ENCODE results near the gene EFNA5. TPM values are rescaled to one million over a fixed set of nuclear protein-coding genes. Genes with fewer than 3 reads are reported as not detected.

Gene EFNA5
- total and polyA plus RNA-seq, 10 of the 15 experiments (the other 5 are each of a cell fraction or from before 2014, with no cell fraction given) = 0.19 to 12.6 (median 3.9) TPM

- TF ChIP-seq NKRF (conservative IDR thresholded peaks at IDR 0.05) (no peak), MYC (IDR thresholded peaks at IDR 0.05; ENCODE audit: insufficient read depth, insufficient read length, insufficient replicate concordance, low read length, severe bottlenecking) (no peak), JUND (IDR thresholded peaks at IDR 0.05; ENCODE audit: low read depth, low read length) (no peak), LARP7 (IDR thresholded peaks at IDR 0.05) (no peak), STAT3 (IDR thresholded peaks at IDR 0.05; ENCODE audit: low read depth, low read length) (no peak)
Observed at GRCh38 chr5:107380654-107381053, 290.1 kb downstream of the EFNA5 start (continued).

- no peak for DNase-seq (ENCODE audit: low read depth, low spot score)
- H3K27ac ChIP-seq (ENCODE audit: control insufficient read depth, insufficient read depth) = no peak overlapping the region
- no peaks in the 10 kb centered on the region for H3K36me3 ChIP-seq (ENCODE audit: control insufficient read depth in 2 of 2, insufficient read depth in 2 of 2, low read length in 1 of 2)
- ChIA-PET SMC1A (ENCODE audit: uncharacterized antibody, unreplicated experiment) (interaction anchor here (0.6 to 3.7 kb wide), 3 partner anchors 10 to 18 kb away, joined by 3 to 13 read pairs (median 3); no protein-coding TSS in a partner anchor), POLR2A (no interaction called here), CTCF (interaction anchor here (1.4 kb wide), 1 partner anchor 11 kb away, joined by 6 read pairs; no protein-coding TSS in a partner anchor), RAD21 (ENCODE audit: unreplicated experiment) (interaction anchor here (0.7 to 0.8 kb wide), 2 partner anchors 89 to 192 kb away, joined by 4 read pairs; no protein-coding TSS in a partner anchor)
- no peak overlapping the region for H2AFZ ChIP-seq (ENCODE audit: control insufficient read depth, low read depth, low read length)
- in situ Hi-C loops (cut with MboI) = no loop called here
- peak; percentile 41 for FAIRE-seq
- no peaks in the 10 kb centered on the region for H3K27me3 ChIP-seq (replicated peaks in 1 of 2; ENCODE audit: control insufficient read depth in 2 of 2, insufficient read depth in 2 of 2, low read length in 1 of 2)
- no peak overlapping the region for H3K9ac ChIP-seq (ENCODE audit: control insufficient read depth, insufficient read depth, low read length)
- peak; percentile 54 for ATAC-seq
- no peak overlapping the region for H3K4me2 ChIP-seq (ENCODE audit: control insufficient read depth, insufficient read depth)
- H3K79me2 ChIP-seq (ENCODE audit: control insufficient read depth, insufficient read depth, low read length) = no peaks in the 10 kb centered on the region
- intact Hi-C loops (cut with micrococcal nuclease; ENCODE audit: unreplicated experiment) = no loop called here
- 44% methylated on average over 2 of the region's 2 CpGs for WGBS (ENCODE audit: insufficient coverage, insufficient replicate concordance, low lambda C conversion rate, missing lambda C conversion rate)
- no peaks in the 10 kb centered on the region; the same call in 2 of the 3 replicates for H3K9me3 ChIP-seq (replicated peaks; ENCODE audit: control insufficient read depth, insufficient read depth, low read length)
- no peaks in the 10 kb centered on the region for H3K4me1 ChIP-seq (ENCODE audit: control insufficient read depth, insufficient read depth, low read length)
- BruUV-seq (replicated peaks) = no TSS peak
- H4K20me1 ChIP-seq (ENCODE audit: control insufficient read depth, insufficient read depth) = no peaks in the 10 kb centered on the region
- no peak overlapping the region for H3K4me3 ChIP-seq
- no peak for TF ChIP-seq PML (IDR thresholded peaks at IDR 0.05; ENCODE audit: low read length)
- TF ChIP-seq HSF1 (IDR thresholded peaks at IDR 0.05; ENCODE audit: low read depth, low read length) = no peak
- peak; percentile 20; the same call in 1 of the 2 replicates for TF ChIP-seq NR2C1 (IDR thresholded peaks at IDR 0.05)
- TF ChIP-seq EGR1 (IDR thresholded peaks at IDR 0.05; ENCODE audit: borderline replicate concordance in 1 of 2, low read depth in 2 of 2, low read length in 2 of 2) = no peak
- TF ChIP-seq TBL1XR1 (IDR thresholded peaks at IDR 0.05; ENCODE audit: low read depth, low read length) = no peak
- TF ChIP-seq NR2F1 (conservative IDR thresholded peaks at IDR 0.05) = peak; percentile 80
- no peak for TF ChIP-seq CREB1 (IDR thresholded peaks at IDR 0.05; ENCODE audit: low read depth)
- TF ChIP-seq CEBPZ (IDR thresholded peaks at IDR 0.05; ENCODE audit: low read depth, low read length) = no peak
- no peak for TF ChIP-seq IRF4 (IDR thresholded peaks at IDR 0.05; ENCODE audit: low read depth, low read length)
- no peak for TF ChIP-seq MTA2 (IDR thresholded peaks at IDR 0.05; ENCODE audit: low read depth)
Observed at GRCh38 chr5:107378218-107378899, 292.4 kb downstream of the EFNA5 start.
